B cell (primary cell): ENCODE measurements around the gene PROM1. TPM values are rescaled to one million over a fixed set of nuclear protein-coding genes. Genes with fewer than 3 reads are reported as not detected.

Experiments used
- ATAC-seq: fragments of 200-7000 bp; cut with Tn5 transposase; one replicate; pipeline ENCODE4 v1.10.0; 2021; ENCODE audit warnings: low read depth, mild to moderate bottlenecking, moderate number of reproducible peaks, moderate library complexity
- CTCF ChIA-PET: fragments of 350-600 bp; sonication (Branson Sonifier 250); formaldehyde crosslinking; loops from one replicate; lab custom pipeline; 2021; ENCODE audit warnings: antibody characterized with exemption, inconsistent platforms; lab: Charles Lee
- POLR2A ChIA-PET: fragments of 350-600 bp; sonication (Branson Sonifier 250); formaldehyde crosslinking; loops from one replicate; lab custom pipeline; 2021; ENCODE audit warnings: antibody characterized with exemption; lab: Charles Lee
- DNase-seq: peaks from one replicate; pipeline ENCODE4 v3.0.0; 2013
- H2AFZ ChIP-seq: 2 replicates; pipeline ENCODE4 v1.6.1; 2012; ENCODE audit warnings: mild to moderate bottlenecking, low read depth, low read length; ENCODE audit not compliant: insufficient read depth, poor library complexity, severe bottlenecking
- H3K27ac ChIP-seq, 2 donors: 1 replicate in 1 of 2; 2 replicates in 1 of 2; pipeline ENCODE4 v1.5.1; 2012 to 2013; ENCODE audit warnings: low read length in 2 of 2, mild to moderate bottlenecking in 2 of 2, moderate library complexity in 1 of 2
- H3K27me3 ChIP-seq, 4 experiments: fragments of 200-600 bp in 1 of 4; sonication (generic) in 1 of 4; replicated peaks in 1 of 4; 1 replicate in 2 of 4; 2 replicates in 2 of 4; pipeline versions ENCODE4 v1.6.1 to v1.7.0; 2013 to 2016; ENCODE audit warnings: low read length in 3 of 4, mild to moderate bottlenecking in 2 of 4, mixed read lengths in 1 of 4, moderate library complexity in 1 of 4; ENCODE audit not compliant: insufficient read depth in 4 of 4, control insufficient read depth in 3 of 4; ENCODE audit errors: control extremely low read depth in 1 of 4
- H3K36me3 ChIP-seq, 2 experiments: replicated peaks in 1 of 2; 1 replicate in 1 of 2; 2 replicates in 1 of 2; pipeline versions ENCODE4 v1.6.1 to v1.7.1; 2013; ENCODE audit warnings: low read length in 1 of 2; ENCODE audit not compliant: insufficient read depth in 2 of 2, control insufficient read depth in 1 of 2; ENCODE audit errors: control extremely low read depth in 1 of 2, extremely low read depth in 1 of 2
- H3K4me1 ChIP-seq, 2 donors: fragments of 200-600 bp in 1 of 2; sonication (generic) in 1 of 2; 1 replicate in 1 of 2; 2 replicates in 1 of 2; pipeline versions ENCODE4 v1.5.1 to v1.6.1; 2013 to 2017; ENCODE audit warnings: low read length in 2 of 2; ENCODE audit not compliant: control insufficient read depth in 2 of 2, insufficient read depth in 2 of 2
- H3K4me2 ChIP-seq: replicated peaks from 2 replicates; pipeline ENCODE3; 2012; ENCODE audit warnings: mild to moderate bottlenecking, low read depth, low read length; ENCODE audit not compliant: poor library complexity, severe bottlenecking
- H3K4me3 ChIP-seq, 5 experiments: fragments of 200-600 bp in 1 of 5; sonication (generic) in 1 of 5; 1 replicate in 3 of 5; 2 replicates in 2 of 5; pipeline versions ENCODE4 v1.5.1 to v1.7.0; 2011 to 2016; ENCODE audit warnings: low read length in 4 of 5, mild to moderate bottlenecking in 4 of 5, low read depth in 2 of 5, control low read depth in 1 of 5, moderate library complexity in 1 of 5; ENCODE audit not compliant: insufficient read depth in 1 of 5; ENCODE audit errors: control extremely low read depth in 1 of 5, extremely low read depth in 1 of 5
- H3K79me2 ChIP-seq: fragments of 200-600 bp; sonication (generic); one replicate; pipeline ENCODE4 v1.6.0; 2016; ENCODE audit warnings: low read length; ENCODE audit not compliant: control insufficient read depth, insufficient read depth
- H3K9ac ChIP-seq: fragments of 200-600 bp; sonication (generic); 2 replicates; pipeline ENCODE4 v1.6.1; 2017; ENCODE audit warnings: mild to moderate bottlenecking, low read length, moderate library complexity
- H3K9me3 ChIP-seq, 3 donors: one replicate each; pipeline versions ENCODE4 v1.6.1 to v1.7.1; 2013; ENCODE audit warnings: low read length in 2 of 3; ENCODE audit not compliant: control insufficient read depth in 2 of 3, insufficient read depth in 1 of 3; ENCODE audit errors: control extremely low read depth in 1 of 3
- H4K20me1 ChIP-seq: 2 replicates; pipeline ENCODE4 v1.6.0; 2012; ENCODE audit warnings: mild to moderate bottlenecking, low read length; ENCODE audit not compliant: insufficient read depth, control insufficient read depth, poor library complexity, severe bottlenecking
- H3K27ac Mint-ChIP-seq: one replicate; pipeline ENCODE4 v1.8.0; 2021; ENCODE audit warnings: mixed read lengths
- H3K27me3 Mint-ChIP-seq: one replicate; pipeline ENCODE4 v1.8.0; 2021; ENCODE audit warnings: mixed read lengths
- H3K4me1 Mint-ChIP-seq: one replicate; pipeline ENCODE4 v1.8.0; 2021; ENCODE audit warnings: mixed read lengths
- H3K4me3 Mint-ChIP-seq: one replicate; pipeline ENCODE4 v1.8.0; 2021; ENCODE audit warnings: mixed read lengths
- H3K9me3 Mint-ChIP-seq: one replicate; pipeline ENCODE4 v1.8.0; 2022; ENCODE audit warnings: mixed read lengths; ENCODE audit not compliant: insufficient read depth
- EZH2 ChIP-seq: IDR thresholded peaks from 2 replicates; pipeline ENCODE4 v1.6.1; 2012; ENCODE audit warnings: borderline replicate concordance, low read depth, mild to moderate bottlenecking, moderate library complexity, low read length; ENCODE audit not compliant: insufficient read depth, poor library complexity, severe bottlenecking
- WGBS: methylation state at CpG from one replicate; pipeline ENCODE4 v1.1.5; 2013; ENCODE audit warnings: missing lambda C conversion rate; ENCODE audit not compliant: insufficient coverage; 5-methylcytosine and 5-hydroxymethylcytosine counted together
- intact Hi-C: fragments of 100-400 bp; cut with micrococcal nuclease; formaldehyde crosslinking; loops from one replicate; pipeline ENCODE4 v1.10.0; 2022
- polyA plus RNA-seq: library from polyadenylated mRNA; depleted of rRNA; stranded (reverse); fragments of >200 nt; gene quantifications from 2 replicates; pipeline ENCODE4 v1.2.3, GENCODE V29; 2012
- total RNA-seq, 2 donors: library from RNA; stranded (reverse); fragments of 120-200 nt in 1 of 2; gene quantifications; 1 replicate in 1 of 2; 2 replicates in 1 of 2; pipeline versions ENCODE4 v1.2.3 to v1.2.4, GENCODE V29; 2013 to 2022
- TF ChIP-seq, protein P1 (sequence below): fragments of 200-600 bp; IDR thresholded peaks from one replicate; pipeline ENCODE4 v1.8.0; 2022; ENCODE audit warnings: antibody characterized with exemption, mild to moderate bottlenecking

The PROM1 gene
- total and polyA plus RNA-seq, 2 donors (not counting 1 experiment from before 2014, with no cell fraction given) = 0.04 TPM; not detected in 1

DNA sequence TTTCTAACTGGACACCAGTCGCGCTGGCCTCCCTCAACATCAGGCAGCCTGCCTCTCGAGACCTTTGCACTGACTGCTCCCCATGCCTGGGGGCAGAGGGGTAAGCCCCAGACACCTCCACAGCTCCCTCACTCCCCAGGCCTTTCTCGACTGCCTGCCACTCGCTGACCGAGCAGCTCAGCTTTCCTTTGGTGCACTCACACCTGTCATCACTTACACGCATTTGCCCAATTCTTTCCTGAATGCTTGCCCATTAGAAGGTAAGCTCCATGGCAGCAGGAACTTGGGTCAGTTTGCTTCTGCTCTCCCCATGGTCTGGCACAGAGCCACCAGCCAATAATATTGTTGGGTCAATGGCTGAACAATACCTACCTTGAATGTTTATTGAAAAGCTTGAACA, 32.2 kb upstream of the PROM1 start:
- Histone ChIP-seq H3K36me3 (no peaks in the 10 kb centered on the region), H3K4me1 (no peaks in the 10 kb centered on the region), H4K20me1 (no peaks in the 10 kb centered on the region), H3K27ac (no peak overlapping the region), H3K4me3 (no peak overlapping the region), H3K9ac (no peak overlapping the region), H2AFZ (no peak overlapping the region), H3K9me3 (peaks cover 0 to 6% (median 0%) of the 10 kb centered on the region in 3 donors), H3K79me2 (no peaks in the 10 kb centered on the region), H3K27me3 (no peaks in the 10 kb centered on the region), H3K4me2 (no peak overlapping the region)
- Mint-ChIP-seq H3K4me3 (no peak overlapping the region), H3K4me1 (no peaks in the 10 kb centered on the region), H3K27ac (no peak overlapping the region), H3K27me3 (peaks cover 31% of the 10 kb centered on the region), H3K9me3 (no peaks in the 10 kb centered on the region)
- ATAC-seq = no peak
- WGBS = 95% methylated on average over 7 of the region's 7 CpGs
- ChIA-PET POLR2A (no interaction called here), CTCF (interaction anchor here (0.7 kb wide), 1 partner anchor 13 kb away, joined by 3 read pairs; no protein-coding TSS in a partner anchor)
- no peak for DNase-seq
- TF ChIP-seq, protein P1, sequence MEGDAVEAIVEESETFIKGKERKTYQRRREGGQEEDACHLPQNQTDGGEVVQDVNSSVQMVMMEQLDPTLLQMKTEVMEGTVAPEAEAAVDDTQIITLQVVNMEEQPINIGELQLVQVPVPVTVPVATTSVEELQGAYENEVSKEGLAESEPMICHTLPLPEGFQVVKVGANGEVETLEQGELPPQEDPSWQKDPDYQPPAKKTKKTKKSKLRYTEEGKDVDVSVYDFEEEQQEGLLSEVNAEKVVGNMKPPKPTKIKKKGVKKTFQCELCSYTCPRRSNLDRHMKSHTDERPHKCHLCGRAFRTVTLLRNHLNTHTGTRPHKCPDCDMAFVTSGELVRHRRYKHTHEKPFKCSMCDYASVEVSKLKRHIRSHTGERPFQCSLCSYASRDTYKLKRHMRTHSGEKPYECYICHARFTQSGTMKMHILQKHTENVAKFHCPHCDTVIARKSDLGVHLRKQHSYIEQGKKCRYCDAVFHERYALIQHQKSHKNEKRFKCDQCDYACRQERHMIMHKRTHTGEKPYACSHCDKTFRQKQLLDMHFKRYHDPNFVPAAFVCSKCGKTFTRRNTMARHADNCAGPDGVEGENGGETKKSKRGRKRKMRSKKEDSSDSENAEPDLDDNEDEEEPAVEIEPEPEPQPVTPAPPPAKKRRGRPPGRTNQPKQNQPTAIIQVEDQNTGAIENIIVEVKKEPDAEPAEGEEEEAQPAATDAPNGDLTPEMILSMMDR = no peak
- no peak for TF ChIP-seq EZH2
- intact Hi-C loops = no loop called here

DNA sequence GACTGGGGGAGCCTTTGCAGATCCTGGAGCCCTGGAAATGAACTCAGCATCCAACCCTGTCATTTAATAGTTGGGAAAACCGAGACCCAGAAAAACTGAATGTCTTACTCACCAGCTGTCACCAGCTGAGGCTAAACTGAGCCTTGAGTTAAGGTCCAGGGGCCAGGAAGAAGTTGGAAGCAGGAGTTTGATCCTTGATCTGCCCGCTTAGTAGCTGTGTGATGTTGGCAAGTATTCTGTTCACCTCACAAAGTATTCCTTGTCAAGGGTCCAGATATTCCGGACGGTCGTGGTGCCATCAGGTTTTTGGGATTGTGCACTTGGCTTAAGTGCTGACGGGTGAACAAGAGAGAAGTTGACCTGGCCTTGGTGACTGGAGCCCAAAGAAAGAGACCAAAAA, 30.7 kb upstream of the PROM1 start:
- ChIA-PET CTCF (no interaction called here), POLR2A (no interaction called here)
- H3K9ac ChIP-seq = no peak overlapping the region
- H3K27me3 Mint-ChIP-seq = peaks cover 31% of the 10 kb centered on the region
- no peaks in the 10 kb centered on the region for H3K27me3 ChIP-seq
- no peaks in the 10 kb centered on the region for H3K4me1 ChIP-seq
- no peaks in the 10 kb centered on the region for H3K36me3 ChIP-seq
- no peak overlapping the region for H3K27ac Mint-ChIP-seq
- H3K9me3 Mint-ChIP-seq = no peaks in the 10 kb centered on the region
- no peak overlapping the region for H3K4me3 Mint-ChIP-seq
- ATAC-seq (no peak), DNase-seq (no peak)
- H3K79me2 ChIP-seq = no peaks in the 10 kb centered on the region
- H3K4me2 ChIP-seq = no peak overlapping the region
- no peak overlapping the region for H3K27ac ChIP-seq
- no peaks in the 10 kb centered on the region for H4K20me1 ChIP-seq
- no peaks in the 10 kb centered on the region for H3K4me1 Mint-ChIP-seq
- TF ChIP-seq EZH2 = no peak
- TF ChIP-seq, protein P1 = no peak
- 96% methylated on average over 5 of the region's 6 CpGs for WGBS
- intact Hi-C loops = no loop called here
- H3K9me3 ChIP-seq = no peaks in the 10 kb centered on the region
- H2AFZ ChIP-seq = no peak overlapping the region
- no peak overlapping the region for H3K4me3 ChIP-seq
